Cardiac fibroblast (primary cell): ENCODE data around the gene LRIG1.

Experiments
- DNase-seq, 2 donors: peaks; one replicate each; pipeline versions ENCODE4 v3.0.0 to v3.0.0-alpha.2; 2010; ENCODE audit warnings: low read depth in 2 of 2
- H3K4me3 ChIP-seq, 2 donors: replicated peaks in 1 of 2; 1 replicate in 1 of 2; 2 replicates in 1 of 2; pipeline ENCODE4 v1.5.1; 2011; ENCODE audit warnings: low read depth in 2 of 2, low read length in 2 of 2, mild to moderate bottlenecking in 2 of 2, moderate library complexity in 1 of 2
- CTCF ChIP-seq: IDR thresholded peaks from one replicate; pipeline ENCODE4 v1.5.1; 2011; ENCODE audit warnings: low read depth, mild to moderate bottlenecking, low read length, inconsistent platforms

LRIG1 gene

GRCh38 chr3:66416556-66417304 is 84.1 kb downstream of the LRIG1 start:
- H3K4me3 ChIP-seq: no peak overlapping the region
- peak in 1 of 2 donors; percentile 28 for DNase-seq
- no peak for TF ChIP-seq CTCF

GRCh38 chr3:66415867-66416428 is 84.9 kb downstream of the LRIG1 start:
- no peak overlapping the region for H3K4me3 ChIP-seq
- TF ChIP-seq CTCF: no peak
- no peak for DNase-seq

GRCh38 chr3:66414846-66415245 is 86.0 kb downstream of the LRIG1 start:
- no peak overlapping the region for H3K4me3 ChIP-seq
- no peak for DNase-seq
- no peak for TF ChIP-seq CTCF

- peak in 1 of 2 donors; percentile 83 for DNase-seq
- no peak for TF ChIP-seq CTCF
- H3K4me3 ChIP-seq: no peak overlapping the region
These were observed 87.6 kb downstream of the LRIG1 start for GRCh38 chr3:66413151-66413751.

- TF ChIP-seq CTCF: no peak
- no peak overlapping the region for H3K4me3 ChIP-seq
- no peak for DNase-seq
These were observed 88.6 kb downstream of the LRIG1 start for GRCh38 chr3:66411961-66412887.

GRCh38 chr3:66411474-66411873 is 89.3 kb downstream of the LRIG1 start:
- peak; percentile 20 to 45 for DNase-seq
- no peak overlapping the region for H3K4me3 ChIP-seq
- TF ChIP-seq CTCF: no peak
